HG03097 (cell line): ENCODE data around the gene PCDHGA7.
"Not testable (repeated sequence)": the region's sequence is repeated elsewhere in the genome, so short reads cannot be mapped to it uniquely, and the experiment has no call there.

Experiments used
- ATAC-seq: cut with Tn5 transposase; IDR thresholded peaks from one replicate; pipeline ENCODE4 v1.9.1; 2021; ENCODE audit not compliant: unreplicated experiment, low FRiP score

The PCDHGA7 gene

DNA sequence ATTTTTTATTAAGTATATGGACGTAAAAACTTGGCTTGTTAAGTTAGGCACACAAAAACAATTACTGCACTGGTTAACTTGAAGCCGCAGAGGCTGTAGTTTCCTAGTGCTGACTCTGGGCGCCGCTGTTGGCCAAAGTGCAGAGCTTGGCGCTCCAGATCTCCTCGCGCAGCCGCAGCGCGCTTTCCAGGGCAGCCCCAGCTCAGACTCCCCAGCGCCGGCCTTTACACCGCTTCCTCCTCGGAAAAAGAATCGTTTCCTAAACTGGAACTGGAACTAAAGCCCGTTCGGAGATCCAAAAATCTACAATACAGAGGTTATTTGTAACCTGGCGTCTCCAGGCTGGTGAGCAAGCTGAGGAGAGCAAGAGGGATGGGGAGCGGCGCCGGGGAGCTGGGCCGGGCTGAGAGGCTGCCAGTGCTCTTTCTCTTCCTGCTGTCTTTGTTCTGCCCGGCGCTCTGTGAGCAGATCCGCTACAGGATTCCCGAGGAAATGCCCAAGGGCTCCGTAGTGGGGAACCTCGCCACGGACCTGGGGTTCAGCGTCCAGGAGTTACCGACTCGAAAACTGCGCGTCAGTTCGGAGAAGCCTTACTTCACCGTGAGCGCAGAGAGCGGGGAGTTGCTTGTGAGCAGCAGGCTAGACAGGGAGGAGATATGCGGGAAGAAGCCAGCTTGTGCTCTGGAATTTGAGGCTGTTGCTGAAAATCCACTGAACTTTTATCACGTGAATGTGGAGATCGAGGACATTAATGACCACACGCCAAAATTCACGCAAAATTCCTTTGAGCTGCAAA, 15.4 kb downstream of the PCDHGA7 start, which contains the start of gene PCDHGB5:
Gene PCDHGB5, plus strand, starts transcription at position 192 of the 796 bp plus-strand sequence. Its CDS starts 181 bp downstream, at position 373.
- not testable (repeated sequence) for ATAC-seq

DNA sequence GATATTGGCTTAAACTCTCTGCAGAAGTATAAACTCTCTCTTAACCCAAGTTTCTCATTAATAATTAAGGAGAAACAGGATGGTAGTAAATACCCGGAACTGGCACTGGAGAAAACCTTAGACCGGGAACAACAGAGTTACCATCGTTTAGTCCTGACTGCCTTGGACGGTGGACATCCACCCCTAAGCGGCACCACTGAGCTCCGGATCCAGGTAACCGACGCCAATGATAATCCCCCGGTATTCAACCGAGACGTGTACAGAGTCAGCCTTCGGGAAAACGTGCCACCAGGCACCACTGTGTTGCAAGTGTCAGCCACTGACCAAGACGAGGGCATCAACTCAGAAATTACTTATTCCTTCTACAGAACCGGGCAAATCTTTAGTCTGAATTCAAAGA, 16.1 kb downstream of the PCDHGA7 start:
- no peak for ATAC-seq

DNA sequence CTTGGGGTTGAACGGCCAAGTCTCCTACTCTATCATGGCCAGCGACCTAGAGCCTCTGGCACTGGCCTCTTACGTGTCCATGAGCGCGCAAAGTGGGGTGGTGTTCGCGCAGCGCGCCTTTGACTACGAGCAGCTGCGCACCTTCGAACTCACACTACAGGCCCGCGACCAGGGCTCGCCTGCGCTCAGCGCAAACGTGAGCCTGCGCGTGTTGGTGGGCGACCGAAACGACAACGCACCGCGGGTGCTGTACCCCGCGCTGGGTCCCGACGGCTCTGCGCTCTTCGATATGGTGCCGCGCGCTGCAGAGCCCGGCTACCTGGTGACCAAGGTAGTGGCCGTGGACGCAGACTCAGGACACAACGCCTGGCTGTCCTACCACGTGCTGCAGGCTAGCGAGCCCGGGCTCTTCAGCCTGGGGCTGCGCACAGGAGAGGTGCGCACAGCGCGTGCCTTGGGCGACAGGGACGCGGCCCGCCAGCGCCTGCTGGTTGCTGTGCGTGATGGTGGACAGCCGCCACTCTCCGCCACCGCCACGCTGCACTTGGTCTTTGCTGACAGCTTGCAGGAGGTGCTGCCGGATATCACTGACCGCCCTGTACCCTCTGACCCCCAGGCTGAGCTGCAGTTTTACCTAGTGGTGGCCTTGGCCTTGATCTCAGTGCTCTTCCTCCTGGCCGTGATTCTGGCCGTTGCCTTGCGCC, 17.2 kb downstream of the PCDHGA7 start:
- no peak for ATAC-seq

DNA sequence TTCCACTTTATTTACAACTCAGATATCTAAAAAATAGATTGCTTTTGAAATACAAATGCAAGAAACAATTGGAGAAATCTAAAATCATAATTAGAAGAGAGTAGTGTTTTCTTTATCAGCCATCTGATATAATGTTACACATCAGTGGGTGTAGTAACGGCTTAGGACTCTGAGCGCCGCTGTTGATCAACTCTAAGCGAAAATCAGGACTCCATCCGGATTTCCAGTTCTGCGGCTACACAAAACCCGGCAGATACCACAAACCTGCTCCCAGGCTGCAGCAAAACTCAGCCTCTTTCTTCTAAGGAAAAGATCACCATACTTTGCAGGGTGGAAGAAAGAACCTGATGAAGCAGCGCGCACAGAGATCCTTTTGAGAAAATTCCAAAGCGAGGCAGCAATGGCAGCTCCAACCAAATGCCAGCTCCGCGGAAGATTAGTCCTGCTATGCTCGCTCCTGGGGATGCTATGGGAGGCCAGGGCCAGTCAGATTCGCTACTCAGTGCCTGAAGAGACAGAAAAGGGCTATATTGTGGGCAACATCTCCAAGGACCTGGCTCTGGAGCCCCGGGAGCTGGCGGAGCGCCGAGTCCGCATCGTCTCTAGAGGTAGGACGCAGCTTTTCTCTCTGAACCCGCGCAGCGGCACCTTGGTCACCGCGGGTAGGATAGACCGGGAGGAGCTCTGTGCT, 20.2 kb downstream of the PCDHGA7 start, which contains the start of gene PCDHGA9:
Gene PCDHGA9, plus strand, starts transcription at position 226 of the 691 bp plus-strand sequence. Its CDS starts 175 bp downstream, at position 401.
- ATAC-seq: no peak

DNA sequence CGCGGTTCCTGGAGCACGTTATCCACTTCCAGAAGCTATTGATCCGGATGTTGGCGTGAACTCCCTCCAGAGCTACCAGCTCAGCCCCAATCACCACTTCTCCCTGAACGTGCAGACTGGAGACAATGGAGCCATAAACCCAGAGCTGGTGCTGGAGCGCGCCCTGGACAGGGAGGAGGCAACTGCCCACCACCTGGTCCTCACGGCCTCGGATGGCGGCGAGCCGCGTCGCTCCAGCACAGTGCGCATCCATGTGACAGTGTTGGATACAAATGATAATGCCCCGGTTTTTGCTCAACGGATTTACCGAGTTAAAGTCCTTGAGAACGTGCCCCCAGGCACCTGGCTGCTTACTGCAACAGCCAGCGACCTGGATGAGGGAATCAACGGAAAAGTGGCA, 20.8 kb downstream of the PCDHGA7 start:
- no peak for ATAC-seq

DNA sequence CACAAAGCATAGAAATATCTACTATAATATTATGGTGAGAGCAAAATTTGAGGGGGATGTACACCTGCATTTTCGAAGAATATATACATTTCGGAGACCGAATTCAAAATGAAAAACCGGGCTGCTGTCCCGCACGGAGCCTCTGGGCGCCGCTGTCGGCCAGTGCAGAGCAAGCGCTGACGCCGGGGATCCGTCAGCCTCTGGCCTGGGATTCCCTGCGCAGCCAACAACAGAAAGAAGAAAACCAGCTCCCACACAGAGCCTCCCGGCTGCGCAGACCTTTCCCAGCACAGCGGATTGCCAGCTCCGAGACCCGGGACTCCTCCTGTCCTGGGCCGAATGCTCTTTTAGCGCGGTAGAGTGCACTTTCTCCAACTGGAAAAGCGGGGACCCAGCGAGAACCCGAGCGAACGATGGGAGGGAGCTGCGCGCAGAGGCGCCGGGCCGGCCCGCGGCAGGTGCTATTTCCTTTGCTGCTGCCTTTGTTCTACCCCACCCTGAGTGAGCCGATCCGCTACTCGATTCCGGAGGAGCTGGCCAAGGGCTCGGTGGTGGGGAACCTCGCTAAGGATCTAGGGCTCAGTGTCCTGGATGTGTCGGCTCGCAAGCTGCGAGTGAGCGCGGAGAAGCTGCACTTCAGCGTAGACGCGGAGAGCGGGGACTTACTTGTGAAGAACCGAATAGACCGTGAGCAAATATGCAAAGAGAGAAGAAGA, 25.4 kb downstream of the PCDHGA7 start, which contains the start of gene PCDHGB6:
Gene PCDHGB6, plus strand, starts transcription at position 232 of the 716 bp plus-strand sequence. Its CDS starts 182 bp downstream, at position 414.
- not testable (repeated sequence) for ATAC-seq

DNA sequence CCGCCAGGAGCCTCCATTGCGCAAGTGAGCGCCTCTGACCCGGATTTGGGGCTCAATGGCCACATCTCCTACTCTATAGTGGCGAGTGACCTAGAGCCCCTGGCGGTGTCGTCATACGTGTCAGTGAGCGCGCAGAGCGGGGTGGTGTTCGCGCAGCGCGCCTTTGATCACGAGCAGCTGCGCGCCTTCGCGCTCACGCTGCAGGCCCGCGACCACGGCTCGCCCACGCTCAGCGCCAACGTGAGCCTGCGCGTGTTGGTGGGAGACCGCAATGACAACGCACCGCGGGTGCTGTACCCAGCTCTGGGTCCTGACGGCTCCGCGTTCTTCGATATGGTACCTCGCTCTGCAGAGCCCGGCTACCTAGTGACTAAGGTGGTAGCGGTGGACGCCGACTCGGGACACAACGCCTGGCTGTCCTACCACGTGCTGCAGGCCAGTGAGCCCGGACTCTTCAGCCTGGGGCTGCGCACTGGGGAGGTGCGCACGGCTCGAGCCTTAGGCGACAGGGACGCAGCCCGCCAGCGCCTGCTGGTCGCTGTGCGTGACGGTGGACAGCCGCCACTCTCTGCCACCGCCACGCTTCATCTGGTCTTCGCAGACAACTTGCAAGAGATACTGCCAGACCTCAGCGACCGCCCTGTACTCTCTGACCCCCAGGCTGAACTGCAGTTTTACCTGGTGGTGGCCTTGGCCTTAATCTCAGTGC, 27.2 kb downstream of the PCDHGA7 start:
- no peak for ATAC-seq

DNA sequence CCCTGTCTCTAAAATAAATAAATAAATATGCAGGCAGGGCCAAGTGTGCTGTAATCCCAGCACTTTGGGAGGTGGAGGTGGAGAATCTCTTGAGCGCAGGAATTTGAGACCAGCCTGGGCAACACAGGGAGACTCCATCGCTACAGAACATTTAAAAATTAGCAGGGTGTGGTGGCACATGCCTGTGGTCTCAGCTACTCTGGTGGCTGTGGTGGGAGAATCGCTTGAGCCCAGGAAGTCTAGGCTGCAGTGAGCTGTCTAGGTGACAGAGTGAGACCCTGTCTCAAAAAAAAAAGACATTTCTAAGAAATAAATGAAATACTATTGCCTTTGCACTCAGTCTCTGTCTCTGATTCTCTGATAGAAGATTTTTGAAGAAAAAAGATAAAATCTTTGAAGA, 29.0 kb downstream of the PCDHGA7 start:
- ATAC-seq: no peak

DNA sequence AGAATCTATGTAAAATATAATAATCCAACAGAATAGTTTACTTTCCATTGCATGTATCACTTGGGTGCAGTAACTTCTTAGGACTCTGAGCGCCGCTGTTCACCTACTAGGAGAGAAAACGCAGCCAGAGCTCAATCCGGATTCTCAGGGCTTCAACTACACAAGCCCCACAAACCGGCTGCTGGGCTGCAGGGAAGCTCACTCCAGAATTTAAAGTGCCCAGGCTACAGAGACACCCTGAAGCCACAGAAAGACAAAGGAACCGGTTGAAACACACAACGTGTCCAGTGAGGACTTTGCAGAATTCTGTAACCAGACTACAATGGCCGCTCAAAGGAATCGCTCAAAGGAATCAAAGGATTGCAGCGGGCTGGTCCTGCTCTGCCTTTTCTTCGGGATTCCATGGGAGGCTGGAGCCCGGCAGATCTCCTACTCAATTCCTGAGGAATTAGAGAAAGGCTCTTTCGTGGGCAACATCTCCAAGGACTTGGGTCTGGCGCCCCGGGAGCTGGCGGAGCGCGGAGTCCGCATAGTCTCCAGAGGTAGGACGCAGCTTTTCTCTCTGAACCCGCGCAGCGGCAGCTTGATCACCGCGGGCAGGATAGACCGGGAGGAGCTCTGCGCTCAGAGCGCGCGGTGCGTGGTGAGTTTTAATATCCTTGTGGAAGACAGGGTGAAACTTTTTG, 30.5 kb downstream of the PCDHGA7 start, which contains the start of gene PCDHGA10:
Gene PCDHGA10, plus strand, starts transcription at position 134 of the 686 bp plus-strand sequence. Its CDS starts 189 bp downstream, at position 323.
- ATAC-seq: no peak

DNA sequence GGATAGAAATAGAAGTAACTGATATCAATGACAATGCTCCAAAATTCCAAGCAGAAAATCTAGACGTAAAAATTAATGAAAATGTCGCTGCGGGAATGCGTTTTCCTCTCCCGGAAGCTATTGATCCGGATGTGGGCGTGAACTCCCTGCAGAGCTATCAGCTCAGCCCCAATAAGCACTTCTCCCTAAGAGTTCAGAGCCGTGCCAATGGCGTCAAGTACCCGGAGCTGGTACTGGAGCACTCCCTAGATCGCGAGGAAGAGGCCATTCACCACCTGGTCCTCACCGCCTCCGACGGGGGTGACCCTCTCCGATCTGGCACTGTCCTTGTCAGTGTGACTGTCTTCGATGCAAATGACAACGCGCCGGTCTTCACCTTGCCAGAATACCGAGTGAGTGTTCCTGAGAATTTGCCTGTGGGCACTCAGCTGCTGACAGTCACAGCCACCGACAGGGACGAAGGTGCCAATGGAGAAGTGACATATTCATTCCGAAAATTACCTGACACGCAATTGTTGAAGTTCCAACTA, 31.1 kb downstream of the PCDHGA7 start:
- ATAC-seq: no peak

DNA sequence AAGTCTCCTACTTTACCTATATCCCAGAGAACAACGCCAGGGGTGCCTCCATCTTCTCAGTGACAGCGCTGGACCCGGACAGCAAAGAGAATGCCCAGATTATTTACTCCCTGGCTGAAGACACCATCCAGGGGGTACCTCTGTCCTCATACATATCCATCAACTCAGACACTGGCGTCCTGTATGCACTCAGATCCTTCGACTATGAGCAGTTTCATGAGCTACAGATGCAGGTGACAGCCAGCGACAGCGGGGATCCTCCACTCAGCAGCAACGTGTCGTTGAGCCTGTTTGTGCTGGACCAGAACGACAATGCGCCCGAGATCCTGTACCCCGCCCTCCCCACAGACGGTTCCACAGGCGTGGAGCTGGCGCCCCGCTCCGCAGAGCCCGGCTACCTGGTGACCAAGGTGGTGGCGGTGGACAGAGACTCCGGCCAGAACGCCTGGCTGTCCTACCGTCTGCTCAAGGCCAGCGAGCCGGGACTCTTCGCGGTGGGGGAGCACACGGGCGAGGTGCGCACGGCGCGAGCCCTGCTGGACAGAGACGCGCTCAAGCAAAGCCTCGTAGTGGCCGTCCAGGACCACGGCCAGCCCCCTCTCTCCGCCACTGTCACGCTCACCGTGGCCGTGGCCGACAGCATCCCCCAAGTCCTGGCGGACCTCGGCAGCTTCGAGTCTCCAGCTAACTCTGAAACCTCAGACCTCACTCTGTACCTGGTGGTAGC, 32.2 kb downstream of the PCDHGA7 start:
- not testable (repeated sequence) for ATAC-seq

DNA sequence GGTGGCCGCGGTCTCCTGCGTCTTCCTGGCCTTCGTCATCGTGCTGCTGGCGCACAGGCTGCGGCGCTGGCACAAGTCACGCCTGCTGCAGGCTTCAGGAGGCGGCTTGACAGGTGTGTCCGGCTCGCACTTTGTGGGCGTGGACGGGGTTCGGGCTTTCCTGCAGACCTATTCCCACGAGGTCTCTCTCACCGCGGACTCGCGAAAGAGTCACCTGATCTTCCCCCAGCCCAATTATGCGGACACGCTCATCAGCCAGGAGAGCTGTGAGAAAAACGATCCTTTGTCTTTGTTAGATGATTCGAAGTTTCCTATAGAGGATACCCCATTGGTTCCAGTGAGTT, 32.7 kb downstream of the PCDHGA7 start:
- ATAC-seq: not testable (repeated sequence)

DNA sequence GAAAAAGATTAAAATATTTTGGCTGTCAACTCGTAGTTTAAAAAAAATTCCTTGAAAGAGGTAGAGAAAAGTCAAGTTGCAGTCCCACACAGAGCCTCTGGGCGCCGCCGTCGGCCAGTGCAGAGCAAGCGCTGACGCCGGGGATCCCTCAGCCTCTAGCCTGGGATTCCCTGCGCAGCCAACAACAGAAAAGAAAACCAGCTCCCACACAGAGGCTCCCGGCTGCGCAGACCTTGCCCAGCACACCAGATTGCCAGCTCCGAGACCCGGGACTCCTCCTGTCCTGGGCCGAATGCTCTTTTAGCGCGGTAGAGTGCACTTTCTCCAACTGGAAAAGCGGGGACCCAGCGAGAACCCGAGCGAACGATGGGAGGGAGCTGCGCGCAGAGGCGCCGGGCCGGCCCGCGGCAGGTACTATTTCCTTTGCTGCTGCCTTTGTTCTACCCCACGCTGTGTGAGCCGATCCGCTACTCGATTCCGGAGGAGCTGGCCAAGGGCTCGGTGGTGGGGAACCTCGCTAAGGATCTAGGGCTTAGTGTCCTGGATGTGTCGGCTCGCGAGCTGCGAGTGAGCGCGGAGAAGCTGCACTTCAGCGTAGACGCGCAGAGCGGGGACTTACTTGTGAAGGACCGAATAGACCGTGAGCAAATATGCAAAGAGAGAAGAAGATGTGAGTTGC, 35.1 kb downstream of the PCDHGA7 start, which contains the start of gene PCDHGB7:
Gene PCDHGB7, plus strand, starts transcription at position 184 of the 679 bp plus-strand sequence. Its CDS starts 183 bp downstream, at position 367.
- ATAC-seq: peak; percentile 70

DNA sequence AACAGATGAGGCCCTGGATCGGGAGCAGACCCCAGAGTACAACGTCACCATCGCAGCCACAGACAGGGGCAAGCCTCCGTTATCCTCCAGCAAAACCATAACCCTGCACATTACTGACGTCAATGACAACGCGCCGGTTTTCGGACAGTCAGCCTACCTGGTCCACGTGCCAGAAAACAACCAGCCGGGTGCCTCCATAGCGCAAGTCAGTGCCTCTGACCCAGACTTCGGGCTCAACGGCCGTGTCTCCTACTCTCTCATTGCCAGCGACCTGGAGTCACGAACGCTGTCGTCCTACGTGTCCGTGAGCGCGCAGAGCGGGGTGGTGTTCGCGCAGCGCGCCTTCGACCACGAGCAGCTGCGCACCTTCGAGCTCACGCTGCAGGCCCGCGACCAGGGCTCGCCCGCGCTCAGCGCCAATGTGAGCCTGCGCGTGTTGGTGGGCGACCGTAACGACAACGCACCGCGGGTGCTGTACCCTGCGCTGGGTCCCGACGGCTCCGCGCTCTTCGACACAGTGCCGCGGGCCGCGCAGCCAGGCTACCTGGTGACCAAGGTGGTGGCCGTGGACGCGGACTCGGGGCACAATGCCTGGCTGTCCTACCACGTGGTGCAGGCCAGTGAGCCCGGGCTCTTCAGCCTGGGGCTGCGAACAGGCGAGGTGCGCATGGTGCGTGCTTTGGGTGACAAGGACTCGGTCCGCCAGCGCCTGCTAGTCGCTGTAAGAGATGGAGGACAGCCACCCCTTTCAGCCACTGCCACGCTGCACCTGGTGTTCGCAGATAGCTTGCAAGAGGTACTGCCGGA, 36.7 kb downstream of the PCDHGA7 start:
- ATAC-seq: no peak

DNA sequence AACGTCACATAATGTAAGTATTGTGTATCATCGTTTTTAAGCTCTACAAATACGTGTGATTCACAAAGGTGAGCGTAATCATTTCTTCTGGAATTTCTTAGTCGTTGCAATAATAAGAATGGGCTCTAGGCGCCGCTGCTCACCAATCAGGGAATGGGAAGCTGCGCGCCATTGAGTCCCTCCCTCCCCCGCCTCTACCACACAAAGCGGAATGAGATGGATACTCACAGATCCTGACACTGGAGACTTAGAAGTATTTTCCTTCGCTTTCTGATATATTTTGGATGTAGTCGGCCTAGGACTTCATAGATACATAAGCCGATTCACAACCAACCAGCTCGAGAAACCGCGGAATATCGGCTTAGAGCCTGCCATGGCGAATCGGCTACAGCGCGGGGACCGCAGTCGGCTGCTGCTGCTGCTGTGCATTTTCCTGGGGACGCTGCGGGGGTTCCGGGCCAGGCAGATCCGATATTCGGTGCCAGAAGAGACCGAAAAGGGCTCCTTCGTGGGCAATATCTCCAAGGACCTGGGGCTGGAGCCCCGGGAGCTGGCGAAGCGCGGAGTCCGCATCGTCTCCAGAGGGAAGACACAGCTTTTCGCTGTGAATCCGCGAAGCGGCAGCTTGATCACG, 38.4 kb downstream of the PCDHGA7 start, which contains the start of gene PCDHGA11:
Gene PCDHGA11, plus strand, starts transcription at position 197 of the 634 bp plus-strand sequence. Its CDS starts 177 bp downstream, at position 374.
- no peak for ATAC-seq

DNA sequence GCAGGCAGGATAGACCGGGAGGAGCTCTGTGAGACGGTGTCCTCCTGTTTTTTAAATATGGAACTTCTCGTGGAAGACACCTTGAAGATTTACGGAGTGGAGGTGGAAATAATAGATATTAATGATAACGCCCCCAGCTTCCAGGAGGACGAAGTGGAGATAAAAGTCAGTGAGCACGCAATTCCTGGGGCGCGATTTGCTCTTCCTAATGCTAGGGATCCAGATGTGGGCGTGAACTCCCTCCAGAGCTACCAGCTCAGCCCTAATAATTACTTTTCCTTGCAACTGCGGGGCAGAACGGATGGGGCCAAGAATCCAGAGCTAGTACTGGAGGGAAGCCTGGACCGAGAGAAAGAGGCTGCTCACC, 38.9 kb downstream of the PCDHGA7 start:
- ATAC-seq: no peak
